GM21447 (cell line): ENCODE results near the gene FAM227B.
"Not testable (repeated sequence)": the region's sequence is repeated elsewhere in the genome, so short reads cannot be mapped to it uniquely, and the experiment has no call there.

Experiments used
- ATAC-seq: cut with Tn5 transposase; IDR thresholded peaks from one replicate; pipeline ENCODE4 v1.9.1; 2021; ENCODE audit not compliant: unreplicated experiment

The FAM227B gene

GRCh38 chr15:49441356-49441755, 179.3 kb downstream of the FAM227B start:
- ATAC-seq = no peak

- no peak for ATAC-seq
These were observed 180.8 kb downstream of the FAM227B start for GRCh38 chr15:49439678-49440395.

GRCh38 chr15:49438962-49439631, 181.5 kb downstream of the FAM227B start:
- ATAC-seq = peak; percentile 76

- no peak for ATAC-seq
These were observed 183.9 kb downstream of the FAM227B start for GRCh38 chr15:49436751-49437150.

GRCh38 chr15:49435174-49435573, 185.4 kb downstream of the FAM227B start:
- no peak for ATAC-seq

- ATAC-seq = no peak
These were observed 190.6 kb downstream of the FAM227B start for GRCh38 chr15:49430046-49430445.

GRCh38 chr15:49428409-49429095, 192.1 kb downstream of the FAM227B start:
- no peak for ATAC-seq

GRCh38 chr15:49427372-49427771, 193.2 kb downstream of the FAM227B start:
- ATAC-seq = no peak

GRCh38 chr15:49424954-49425353, 195.7 kb downstream of the FAM227B start:
- ATAC-seq = no peak

GRCh38 chr15:49423901-49424550, 196.6 kb downstream of the FAM227B start:
- no peak for ATAC-seq

- ATAC-seq = no peak
These were observed 197.6 kb downstream of the FAM227B start, which contains the start of gene FGF7 for GRCh38 chr15:49423021-49423420. TSS of gene FGF7 (plus strand) at chr15:49423242. CDS start at chr15:49424298, 1,056 bp downstream.

- no peak for ATAC-seq
These were observed 198.6 kb downstream of the FAM227B start for GRCh38 chr15:49421991-49422390.

- ATAC-seq = no peak
These were observed 201.8 kb downstream of the FAM227B start for GRCh38 chr15:49418811-49419210.

GRCh38 chr15:49415638-49416037, 205.0 kb downstream of the FAM227B start:
- no peak for ATAC-seq

- no peak for ATAC-seq
These were observed 205.5 kb downstream of the FAM227B start for GRCh38 chr15:49415149-49415548.

GRCh38 chr15:49412797-49413196, 207.8 kb downstream of the FAM227B start:
- ATAC-seq = no peak

GRCh38 chr15:49410641-49411040, 210.0 kb downstream of the FAM227B start:
- ATAC-seq = no peak

GRCh38 chr15:49406352-49407118, 214.1 kb downstream of the FAM227B start:
- no peak for ATAC-seq

GRCh38 chr15:49402515-49403296, 217.9 kb downstream of the FAM227B start:
- ATAC-seq = not testable (repeated sequence)

- no peak for ATAC-seq
These were observed 233.1 kb downstream of the FAM227B start for GRCh38 chr15:49387471-49387870.
